Ascending aorta (tissue), 2 donors: ENCODE data around the gene LCP1. TPM values are rescaled to one million over a fixed set of nuclear protein-coding genes. Genes with fewer than 3 reads are reported as not detected.

Source experiments
- DNase-seq, 2 donors: peaks; one replicate each; pipeline ENCODE4 v3.0.0-alpha.2; 2019; ENCODE audit warnings: low spot score in 2 of 2
- H3K27ac ChIP-seq, 2 donors: fragments of 200-600 bp; sonication (generic); one replicate each; pipeline ENCODE4 v1.5.1; 2016 to 2017; ENCODE audit warnings: mild to moderate bottlenecking in 1 of 2
- H3K27me3 ChIP-seq: fragments of 200-600 bp; sonication (generic); one replicate; pipeline ENCODE4 v1.5.1; 2017
- H3K36me3 ChIP-seq, 2 donors: fragments of 200-600 bp; sonication (generic); one replicate each; pipeline ENCODE4 v1.5.1; 2016
- H3K4me1 ChIP-seq, 2 donors: fragments of 200-600 bp; sonication (generic); one replicate each; pipeline ENCODE4 v1.5.1; 2016 to 2017; ENCODE audit warnings: mild to moderate bottlenecking in 1 of 2
- H3K4me3 ChIP-seq, 2 donors: fragments of 200-600 bp; sonication (generic); one replicate each; pipeline ENCODE4 v1.5.1; 2016 to 2017; ENCODE audit warnings: mild to moderate bottlenecking in 1 of 2
- H3K9me3 ChIP-seq, 2 donors: fragments of 200-600 bp; sonication (generic); one replicate each; pipeline ENCODE4 v1.5.1; 2016
- intact Hi-C: fragments of 100-400 bp; cut with DNase I; formaldehyde crosslinking; loops from one replicate; pipeline ENCODE4 v1.15.1; 2023
- total RNA-seq: library from RNA; depleted of rRNA; stranded (reverse); fragments of >200 nt; gene quantifications from one replicate; pipeline ENCODE4 v1.1.0, GENCODE V29; 2016
- TF ChIP-seq, protein P1 (sequence below), 3 experiments: fragments of 200-600 bp in 2 of 3; fragments of 450-650 bp in 1 of 3; sonication (generic) in 2 of 3; IDR thresholded peaks; one replicate each; pipeline ENCODE4 v1.5.1; 2016 to 2019; ENCODE audit warnings: antibody characterized with exemption in 3 of 3, mild to moderate bottlenecking in 1 of 3, moderate library complexity in 1 of 3

The LCP1 gene
- total RNA-seq, 1 donor from 2014 or later, result 78.0 TPM

DNA sequence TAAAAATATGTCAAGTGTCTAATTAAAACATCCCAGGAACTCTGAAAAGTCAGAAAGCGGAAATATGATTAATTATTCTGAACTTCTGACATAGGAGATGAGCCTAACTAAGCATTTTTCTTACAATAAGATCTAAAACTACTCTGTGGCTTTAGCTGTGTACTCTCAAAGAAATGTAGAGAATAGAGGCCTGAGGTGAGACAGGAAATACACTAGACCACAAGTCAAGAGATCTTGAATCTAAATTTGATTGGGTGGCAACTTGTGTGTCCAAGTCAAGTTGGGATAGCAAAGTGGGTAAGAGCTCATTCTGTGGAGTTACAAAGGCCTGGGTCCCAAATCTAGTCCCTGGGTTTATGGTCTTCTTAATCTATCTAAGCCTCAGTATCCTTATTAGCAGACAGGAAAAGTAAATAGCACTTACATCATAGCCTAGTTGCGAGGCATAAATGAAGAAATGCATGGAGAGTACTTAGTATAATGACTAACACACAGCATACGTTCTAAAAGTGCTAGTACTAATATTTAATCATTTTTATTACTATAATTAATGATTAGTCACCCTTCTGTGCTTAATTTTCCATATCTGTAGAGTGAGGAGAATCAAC lies 20.3 kb upstream of the LCP1 start:
- no peak for DNase-seq
- no peak overlapping the region for H3K27ac ChIP-seq
- no peak overlapping the region for H3K4me3 ChIP-seq
- TF ChIP-seq, protein P1, sequence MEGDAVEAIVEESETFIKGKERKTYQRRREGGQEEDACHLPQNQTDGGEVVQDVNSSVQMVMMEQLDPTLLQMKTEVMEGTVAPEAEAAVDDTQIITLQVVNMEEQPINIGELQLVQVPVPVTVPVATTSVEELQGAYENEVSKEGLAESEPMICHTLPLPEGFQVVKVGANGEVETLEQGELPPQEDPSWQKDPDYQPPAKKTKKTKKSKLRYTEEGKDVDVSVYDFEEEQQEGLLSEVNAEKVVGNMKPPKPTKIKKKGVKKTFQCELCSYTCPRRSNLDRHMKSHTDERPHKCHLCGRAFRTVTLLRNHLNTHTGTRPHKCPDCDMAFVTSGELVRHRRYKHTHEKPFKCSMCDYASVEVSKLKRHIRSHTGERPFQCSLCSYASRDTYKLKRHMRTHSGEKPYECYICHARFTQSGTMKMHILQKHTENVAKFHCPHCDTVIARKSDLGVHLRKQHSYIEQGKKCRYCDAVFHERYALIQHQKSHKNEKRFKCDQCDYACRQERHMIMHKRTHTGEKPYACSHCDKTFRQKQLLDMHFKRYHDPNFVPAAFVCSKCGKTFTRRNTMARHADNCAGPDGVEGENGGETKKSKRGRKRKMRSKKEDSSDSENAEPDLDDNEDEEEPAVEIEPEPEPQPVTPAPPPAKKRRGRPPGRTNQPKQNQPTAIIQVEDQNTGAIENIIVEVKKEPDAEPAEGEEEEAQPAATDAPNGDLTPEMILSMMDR (IDR thresholded peaks at IDR 0.05), result no peak
- intact Hi-C loops, result no loop called here
- no peaks in the 10 kb centered on the region for H3K4me1 ChIP-seq
- no peaks in the 10 kb centered on the region for H3K27me3 ChIP-seq
- no peaks in the 10 kb centered on the region for H3K36me3 ChIP-seq
- H3K9me3 ChIP-seq, result no peaks in the 10 kb centered on the region

DNA sequence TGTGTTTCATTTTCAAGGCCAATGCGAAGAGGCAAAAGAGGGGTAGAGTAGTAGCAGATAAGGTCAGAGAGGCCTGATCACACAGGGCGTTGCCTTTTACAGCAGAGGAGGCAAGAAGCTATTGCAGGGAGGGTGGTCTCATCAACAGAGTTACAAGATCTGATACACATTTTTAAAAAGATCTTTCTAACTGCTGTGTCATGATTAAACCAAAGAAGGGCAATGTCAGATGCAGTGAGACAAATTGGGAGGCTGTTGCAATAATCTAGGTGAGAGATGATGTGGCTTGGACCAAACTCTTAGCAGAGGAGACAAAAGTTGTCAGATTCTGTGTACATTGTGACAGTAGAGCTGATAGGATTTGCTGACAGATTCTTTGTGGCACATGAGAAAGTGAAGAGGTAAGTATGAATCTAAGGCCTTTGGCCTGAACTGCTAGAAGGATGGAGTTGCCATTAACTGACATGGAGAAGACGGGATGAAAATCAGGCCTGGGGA lies 16.8 kb upstream of the LCP1 start:
- no peak for DNase-seq
- H3K4me1 ChIP-seq, result no peaks in the 10 kb centered on the region
- no peaks in the 10 kb centered on the region for H3K9me3 ChIP-seq
- intact Hi-C loops, result no loop called here
- H3K4me3 ChIP-seq, result no peak overlapping the region
- TF ChIP-seq, protein P1 (IDR thresholded peaks at IDR 0.05), result no peak
- no peaks in the 10 kb centered on the region for H3K27me3 ChIP-seq
- no peak overlapping the region for H3K27ac ChIP-seq
- no peaks in the 10 kb centered on the region for H3K36me3 ChIP-seq

DNA sequence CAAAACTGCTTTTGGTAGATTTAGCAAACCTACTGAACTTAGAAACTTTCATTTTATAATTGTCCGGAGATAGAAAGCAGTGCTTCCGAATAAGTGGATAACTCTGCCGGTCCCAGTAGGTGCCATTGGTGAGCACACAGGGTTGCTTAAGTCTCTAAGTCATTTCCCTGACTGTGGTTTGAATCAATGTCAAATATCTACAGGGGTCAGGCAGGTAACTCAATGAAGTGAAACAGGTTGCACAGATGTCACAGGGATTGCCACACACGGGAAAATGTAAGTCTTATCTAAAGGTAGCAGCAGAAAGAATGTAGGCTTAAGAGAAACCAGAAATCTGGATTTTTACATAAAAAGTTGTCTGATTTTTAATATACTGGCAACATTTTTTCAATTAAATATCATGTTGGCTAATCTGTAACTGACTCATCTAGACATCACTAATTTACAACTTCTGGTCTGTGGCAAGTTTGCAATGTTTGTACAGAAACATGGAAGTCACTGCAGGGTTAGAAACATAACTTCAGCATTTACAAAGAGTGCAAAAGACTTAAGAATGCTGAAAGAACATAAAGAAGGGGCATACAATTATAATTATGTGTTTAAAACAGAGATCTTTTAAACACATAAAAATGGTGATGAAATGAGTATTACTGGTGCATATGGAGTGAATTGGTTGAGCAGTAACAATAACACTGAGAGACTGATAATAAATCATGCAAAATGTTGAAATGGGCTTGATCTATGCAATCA lies 15.5 kb upstream of the LCP1 start:
- H3K36me3 ChIP-seq, result no peaks in the 10 kb centered on the region
- intact Hi-C loops, result no loop called here
- no peak overlapping the region for H3K27ac ChIP-seq
- H3K4me1 ChIP-seq, result no peaks in the 10 kb centered on the region
- H3K9me3 ChIP-seq, result no peaks in the 10 kb centered on the region
- no peak overlapping the region for H3K4me3 ChIP-seq
- H3K27me3 ChIP-seq, result no peaks in the 10 kb centered on the region
- TF ChIP-seq, protein P1 (IDR thresholded peaks at IDR 0.05), result no peak
- DNase-seq, result no peak

DNA sequence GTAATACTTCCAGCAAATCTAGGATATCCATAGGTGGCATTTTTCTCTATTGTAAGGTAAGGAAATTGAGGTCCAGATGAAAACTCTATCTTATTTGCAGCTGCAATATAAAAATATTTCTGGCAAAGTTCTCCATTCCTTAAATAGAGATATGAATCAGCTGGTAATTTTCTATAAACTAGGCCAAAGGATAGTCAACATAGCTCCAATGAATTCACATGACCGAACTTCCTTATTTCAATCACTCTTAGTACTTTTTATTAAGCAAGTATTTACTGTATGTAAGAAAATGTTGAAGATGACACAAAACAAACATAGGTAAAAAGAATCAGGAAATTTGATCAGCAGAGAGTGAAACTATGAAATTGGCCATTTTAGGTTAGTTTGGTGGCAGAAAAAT lies 13.0 kb upstream of the LCP1 start:
- Histone ChIP-seq H3K4me3 (no peak overlapping the region), H3K36me3 (no peaks in the 10 kb centered on the region), H3K27me3 (no peaks in the 10 kb centered on the region), H3K9me3 (no peaks in the 10 kb centered on the region), H3K4me1 (no peaks in the 10 kb centered on the region), H3K27ac (no peak overlapping the region)
- TF ChIP-seq, protein P1 (IDR thresholded peaks at IDR 0.05), result no peak
- DNase-seq, result no peak
- intact Hi-C loops, result no loop called here

DNA sequence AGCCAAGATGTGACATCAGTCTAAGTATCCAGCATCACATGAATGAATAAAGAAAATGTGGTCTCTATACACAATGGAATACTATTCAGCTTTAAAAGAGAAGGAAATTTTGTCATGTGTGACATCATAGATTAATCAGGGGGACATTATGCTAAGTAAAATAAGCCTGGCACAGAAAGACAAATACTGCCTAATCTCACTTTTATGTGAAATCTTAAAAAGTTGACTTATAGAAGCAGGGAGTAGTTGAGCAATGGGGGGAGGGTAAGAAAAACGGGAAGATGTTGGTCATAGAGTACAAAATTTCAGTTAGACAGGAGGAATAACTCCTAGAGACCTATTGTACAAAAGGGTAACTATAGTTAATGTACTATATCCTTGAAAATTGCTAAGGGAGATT lies 10.4 kb upstream of the LCP1 start:
- no peak overlapping the region for H3K27ac ChIP-seq
- no peaks in the 10 kb centered on the region for H3K4me1 ChIP-seq
- DNase-seq, result no peak
- TF ChIP-seq, protein P1 (IDR thresholded peaks at IDR 0.05), result no peak
- H3K27me3 ChIP-seq, result no peaks in the 10 kb centered on the region
- no peaks in the 10 kb centered on the region for H3K9me3 ChIP-seq
- no peaks in the 10 kb centered on the region for H3K36me3 ChIP-seq
- intact Hi-C loops, result no loop called here
- H3K4me3 ChIP-seq, result no peak overlapping the region
